Kidney (tissue), 14 donors: ENCODE data around the gene OR2M5. TPM values are rescaled to one million over a fixed set of nuclear protein-coding genes. Genes with fewer than 3 reads are reported as not detected.

Experiments
- DNase-seq, 5 donors: peaks; one replicate each; pipeline ENCODE4 v3.0.0-alpha.2; 2013 to 2020
- FAIRE-seq: peaks from 2 replicates; lab custom pipeline; 2012; peaks lifted over from hg19 to GRCh38; lab: Jason Lieb, UNC
- H3K27ac ChIP-seq, 2 donors: one replicate each; pipeline ENCODE4 v1.7.0; 2013; ENCODE audit warnings: low read depth in 2 of 2, low read length in 2 of 2, inconsistent platforms in 1 of 2
- H3K27me3 ChIP-seq: one replicate; pipeline ENCODE4 v1.7.1; 2013; ENCODE audit warnings: low read length, inconsistent platforms; ENCODE audit not compliant: control insufficient read depth, insufficient read depth
- H3K36me3 ChIP-seq, 3 donors: one replicate each; pipeline versions ENCODE4 v1.7.0 to v1.7.1; 2013; ENCODE audit warnings: low read length in 3 of 3, control low read depth in 1 of 3, inconsistent platforms in 1 of 3; ENCODE audit not compliant: insufficient read depth in 3 of 3, control insufficient read depth in 2 of 3
- H3K4me1 ChIP-seq, 3 donors: one replicate each; pipeline versions ENCODE4 v1.7.0 to v1.7.1; 2013; ENCODE audit warnings: low read length in 3 of 3, inconsistent platforms in 1 of 3, low read depth in 1 of 3; ENCODE audit not compliant: control insufficient read depth in 2 of 3, insufficient read depth in 2 of 3
- H3K4me3 ChIP-seq, 3 donors: one replicate each; pipeline versions ENCODE4 v1.7.0 to v1.8.1; 2013; ENCODE audit warnings: low read length in 3 of 3, control low read depth in 1 of 3, inconsistent platforms in 1 of 3
- H3K9ac ChIP-seq, 3 donors: one replicate each; pipeline versions ENCODE4 v1.7.0 to v1.7.1; 2013; ENCODE audit warnings: low read length in 3 of 3, control low read depth in 1 of 3, inconsistent platforms in 1 of 3
- H3K9me3 ChIP-seq, 3 donors: one replicate each; pipeline versions ENCODE4 v1.7.0 to v1.7.1; 2013; ENCODE audit warnings: low read length in 3 of 3, control low read depth in 1 of 3, inconsistent platforms in 1 of 3; ENCODE audit not compliant: control insufficient read depth in 2 of 3, insufficient read depth in 1 of 3
- CTCF ChIP-seq: IDR thresholded peaks from 3 replicates; pipeline ENCODE4 v1.5.1; 2012; ENCODE audit warnings: mild to moderate bottlenecking, moderate library complexity, borderline replicate concordance; ENCODE audit not compliant: insufficient read depth; ENCODE audit errors: extremely low read depth
- intact Hi-C: fragments of 100-400 bp; cut with DNase I; formaldehyde crosslinking; loops from one replicate; pipeline ENCODE4 v1.11.1; 2022
- polyA plus RNA-seq: library from polyadenylated mRNA; stranded (reverse); fragments of 350-450 nt; fragmentation: Illumina TruSeq; extraction: RNeasy Lipid Tissue Mini Kit (QIAGEN cat#74804); gene quantifications from one replicate; pipeline ENCODE4 v1.2.3, GENCODE V29; 2014; ENCODE audit warnings: low read depth, low replicate concordance; ENCODE audit not compliant: insufficient read depth
- total RNA-seq: library from RNA; stranded (reverse); fragmentation: NEBNext Ultra II Directional; extraction: Animal tissue kit (Norgen Biotek cat#: 25700); gene quantifications from one replicate; pipeline ENCODE4 v1.2.1, GENCODE V29; 2021
- donor health status: control.
- donor health status: control.
- donor health status: control.
- donor health status: control.
- donor health status: control.
- donor health status: DM: yes; HTN: yes; CAD: no.
- donor health status: Normal renal cell carcinoma (clear cell type).

OR2M5 gene
- total and polyA plus RNA-seq, 2 donors from 2014 or later: not detected

GRCh38 chr1:248164031-248164430, 19.1 kb downstream of the OR2M5 start:
- H3K36me3 ChIP-seq: no peaks in the 10 kb centered on the region
- TF ChIP-seq CTCF: no peak
- no peaks in the 10 kb centered on the region for H3K27me3 ChIP-seq
- H3K4me1 ChIP-seq: no peaks in the 10 kb centered on the region
- H3K27ac ChIP-seq: no peak overlapping the region
- H3K9ac ChIP-seq: no peak overlapping the region
- no peak overlapping the region for H3K4me3 ChIP-seq
- no peak for FAIRE-seq
- no peaks in the 10 kb centered on the region for H3K9me3 ChIP-seq
- DNase-seq: peak in 1 of 5 donors; percentile 56
- intact Hi-C loops: no loop called here

GRCh38 chr1:248165186-248165585, 20.2 kb downstream of the OR2M5 start:
- Histone ChIP-seq H3K4me3 (no peak overlapping the region), H3K9me3 (no peaks in the 10 kb centered on the region), H3K36me3 (no peaks in the 10 kb centered on the region), H3K27me3 (no peaks in the 10 kb centered on the region), H3K4me1 (no peaks in the 10 kb centered on the region), H3K27ac (no peak overlapping the region), H3K9ac (no peak overlapping the region)
- FAIRE-seq: no peak
- TF ChIP-seq CTCF: no peak
- no peak for DNase-seq
- intact Hi-C loops: no loop called here

- H3K9me3 ChIP-seq: peaks cover 0 to 2% (median 0%) of the 10 kb centered on the region in 3 donors
- DNase-seq (no peak), FAIRE-seq (no peak)
- no peak within 1 kb of the TSS for H3K9ac ChIP-seq
- H3K36me3 ChIP-seq: no peaks in the 10 kb centered on the region
- no peaks in the 10 kb centered on the region for H3K27me3 ChIP-seq
- H3K4me1 ChIP-seq: no peaks in the 10 kb centered on the region
- intact Hi-C loops: no loop called here
- no peak within 1 kb of the TSS for H3K4me3 ChIP-seq
- TF ChIP-seq CTCF: no peak
- H3K27ac ChIP-seq: no peak within 1 kb of the TSS
Observed at GRCh38 chr1:248174521-248174920, 29.6 kb downstream of the OR2M5 start, which contains the start of gene OR2M2. Gene OR2M2 (plus strand): TSS chr1:248174821. CDS start chr1:248179986, 5,165 bp downstream.

- no peaks in the 10 kb centered on the region for H3K36me3 ChIP-seq
- intact Hi-C loops: no loop called here
- H3K9ac ChIP-seq: no peak overlapping the region
- H3K4me1 ChIP-seq: no peaks in the 10 kb centered on the region
- no peak overlapping the region for H3K27ac ChIP-seq
- FAIRE-seq (no peak), DNase-seq (peak in 1 of 5 donors; percentile 4)
- TF ChIP-seq CTCF: no peak
- no peaks in the 10 kb centered on the region for H3K9me3 ChIP-seq
- no peaks in the 10 kb centered on the region for H3K27me3 ChIP-seq
- H3K4me3 ChIP-seq: no peak overlapping the region
Observed at GRCh38 chr1:248183996-248184395, 39.0 kb downstream of the OR2M5 start.
